Activated CD4-positive, CD25-positive, alpha-beta regulatory T cell treated with anti-CD3 and anti-CD28 coated beads, Interleukin-2, amount 50 U/mL, for 24 hours (primary cell): ENCODE measurements around the gene ABCD1.
"Not testable (repeated sequence)": the region's sequence is repeated elsewhere in the genome, so short reads cannot be mapped to it uniquely, and the experiment has no call there.

Experiments used
- ATAC-seq, 2 donors: fragments of 150-1000 bp; cut with Tn5 transposase; one replicate each; pipeline ENCODE4 v1.10.0; 2021; ENCODE audit warnings: mild to moderate bottlenecking in 1 of 2, moderate library complexity in 1 of 2

ABCD1 gene

DNA sequence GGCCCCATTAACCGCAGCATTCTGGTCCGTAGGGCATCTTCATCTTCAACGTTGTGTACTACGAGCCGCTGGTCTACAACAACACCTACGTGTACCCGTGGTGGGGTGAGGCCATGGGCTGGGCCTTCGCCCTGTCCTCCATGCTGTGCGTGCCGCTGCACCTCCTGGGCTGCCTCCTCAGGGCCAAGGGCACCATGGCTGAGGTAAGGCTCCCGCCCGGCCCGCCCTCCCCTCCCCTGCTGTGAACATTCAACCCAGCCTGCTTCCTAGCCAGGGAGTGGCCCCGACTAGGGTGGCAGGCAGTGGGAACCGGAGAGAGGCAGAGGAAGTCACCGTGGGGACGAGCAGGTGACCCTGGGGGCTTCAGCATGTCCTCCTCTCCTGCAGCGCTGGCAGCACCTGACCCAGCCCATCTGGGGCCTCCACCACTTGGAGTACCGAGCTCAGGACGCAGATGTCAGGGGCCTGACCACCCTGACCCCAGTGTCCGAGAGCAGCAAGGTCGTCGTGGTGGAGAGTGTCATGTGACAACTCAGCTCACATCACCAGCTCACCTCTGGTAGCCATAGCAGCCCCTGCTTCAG lies 29.9 kb upstream of the ABCD1 start:
- no peak for ATAC-seq

- no peak for ATAC-seq
These were observed 28.6 kb upstream of the ABCD1 start for GRCh38 chrX:153696100-153696499.

DNA sequence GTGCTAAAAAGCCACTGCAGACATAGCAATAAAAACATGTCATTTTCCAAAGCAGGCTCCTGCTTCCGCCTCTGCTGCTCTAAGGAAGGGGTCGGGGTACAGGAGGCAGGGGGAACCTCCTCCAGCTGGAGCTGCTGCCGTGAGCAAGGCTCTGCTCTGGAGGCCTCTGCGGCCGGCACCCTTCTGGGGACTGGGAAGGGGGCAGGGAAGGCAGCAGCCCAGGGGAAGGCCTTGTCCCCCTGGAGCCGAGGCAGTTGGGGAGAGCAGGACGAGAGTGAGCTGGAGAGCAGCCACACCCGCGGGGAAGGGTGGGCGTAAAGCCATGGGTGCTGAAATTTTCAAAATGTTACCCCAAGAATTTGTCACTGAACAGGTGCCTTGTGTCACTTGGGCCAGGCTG lies 28.1 kb upstream of the ABCD1 start:
- not testable (repeated sequence) for ATAC-seq

DNA sequence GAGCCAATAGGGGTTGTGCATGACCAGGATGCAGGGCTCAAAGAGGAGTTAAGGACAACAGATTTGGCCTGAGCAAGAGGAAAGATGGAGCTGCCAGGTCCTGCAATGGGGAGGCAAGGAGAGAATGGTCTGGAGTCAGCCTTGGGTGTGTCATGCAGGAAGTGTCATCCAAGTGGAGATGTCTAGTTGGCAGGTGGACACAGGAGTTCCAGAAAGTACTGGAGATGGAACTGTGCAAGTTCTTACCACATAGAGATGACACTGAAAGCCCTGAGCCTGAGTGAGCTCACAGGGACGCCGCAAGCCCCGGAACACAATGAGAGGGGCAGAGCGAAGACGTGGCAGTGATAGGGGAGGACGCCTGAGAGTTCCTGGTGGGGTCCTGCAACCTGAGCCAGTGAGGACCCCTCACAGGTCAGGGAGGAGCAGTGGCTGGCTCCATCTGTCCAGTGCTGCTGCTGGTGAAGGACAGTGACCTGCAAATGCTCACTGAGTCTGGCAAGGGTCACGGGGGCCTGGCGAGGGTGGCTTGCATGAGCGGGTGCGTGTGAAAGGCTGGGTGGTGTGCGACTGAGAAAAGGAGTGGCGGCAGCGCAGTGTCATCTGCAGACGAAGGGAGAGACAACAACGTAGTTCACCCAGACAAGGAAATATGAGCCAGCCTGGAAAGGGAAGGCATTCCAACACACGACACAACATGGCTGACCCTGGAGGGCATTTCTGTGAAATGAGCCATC lies 27.5 kb upstream of the ABCD1 start:
- not testable (repeated sequence) for ATAC-seq

DNA sequence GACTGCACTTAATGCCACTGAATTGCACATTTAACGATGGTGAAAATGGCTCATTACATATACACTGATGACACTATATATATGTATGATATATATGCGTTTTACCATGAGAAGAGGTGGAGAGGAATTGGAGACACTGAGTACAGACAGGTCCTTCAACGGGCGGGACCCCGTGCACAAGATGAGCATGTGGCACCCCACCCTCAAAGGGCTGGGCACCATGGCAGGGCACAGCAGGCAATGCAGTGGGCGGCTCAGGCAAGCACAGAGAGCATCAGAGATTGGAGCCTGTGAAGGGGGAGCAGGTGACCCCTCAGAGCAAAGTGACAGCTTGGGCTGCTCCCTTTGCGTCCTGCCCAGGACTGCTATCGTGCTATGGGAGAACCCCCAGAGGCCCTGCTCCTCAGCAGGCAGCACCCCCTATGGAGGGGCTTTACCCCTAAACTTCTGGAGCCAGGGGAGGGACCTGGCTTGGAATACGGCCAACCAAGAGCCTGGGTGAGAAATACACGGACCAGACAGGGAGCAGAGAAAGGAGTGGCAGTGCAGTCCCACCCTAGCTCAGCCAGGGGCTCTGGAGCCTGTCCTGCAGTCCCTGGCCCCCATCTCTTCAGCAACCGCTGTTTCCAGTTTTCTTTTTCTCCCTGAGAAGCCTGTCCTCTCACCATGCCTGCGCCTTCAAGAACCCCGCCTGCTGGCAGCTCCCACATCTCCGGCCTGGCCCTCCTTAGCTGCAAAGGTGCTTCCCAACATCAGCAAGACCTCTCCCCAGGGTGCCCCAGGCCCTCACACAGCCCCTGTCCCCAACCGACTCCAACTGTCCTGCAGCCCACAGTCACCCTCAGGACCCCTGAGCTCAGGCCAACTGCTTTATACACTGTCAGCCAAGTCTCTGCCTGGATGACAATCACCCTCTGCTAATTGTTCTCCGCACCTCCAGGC lies 26.5 kb upstream of the ABCD1 start:
- ATAC-seq, result no peak

DNA sequence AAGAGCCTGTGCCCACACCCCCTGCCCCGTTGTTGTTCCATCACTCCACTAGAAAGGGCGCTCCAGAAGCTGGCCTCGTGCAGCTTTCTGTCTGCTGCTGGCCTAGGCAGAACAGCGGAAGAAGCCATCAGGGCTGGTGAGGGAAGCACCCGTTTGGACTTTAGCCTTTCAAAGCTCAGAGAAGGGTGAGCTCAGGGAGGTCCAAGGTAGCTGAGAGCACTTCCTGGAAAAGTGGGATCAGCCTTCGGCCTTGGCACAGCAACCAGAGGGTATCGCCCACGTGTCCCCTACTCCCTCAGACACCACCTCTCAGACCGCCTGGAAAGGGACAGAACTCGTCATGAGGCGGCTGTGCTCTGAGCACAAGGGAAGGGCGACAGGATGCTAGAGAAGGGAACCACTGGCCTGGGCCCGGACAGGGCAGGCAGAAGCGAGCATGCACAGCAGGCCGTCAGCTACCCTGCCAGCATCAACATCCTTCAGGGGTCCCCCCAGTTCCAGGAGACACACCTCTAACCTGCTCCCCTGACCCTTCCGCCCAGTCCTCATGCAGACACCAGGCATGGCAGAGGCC lies 25.4 kb upstream of the ABCD1 start:
- ATAC-seq, result not testable (repeated sequence)

DNA sequence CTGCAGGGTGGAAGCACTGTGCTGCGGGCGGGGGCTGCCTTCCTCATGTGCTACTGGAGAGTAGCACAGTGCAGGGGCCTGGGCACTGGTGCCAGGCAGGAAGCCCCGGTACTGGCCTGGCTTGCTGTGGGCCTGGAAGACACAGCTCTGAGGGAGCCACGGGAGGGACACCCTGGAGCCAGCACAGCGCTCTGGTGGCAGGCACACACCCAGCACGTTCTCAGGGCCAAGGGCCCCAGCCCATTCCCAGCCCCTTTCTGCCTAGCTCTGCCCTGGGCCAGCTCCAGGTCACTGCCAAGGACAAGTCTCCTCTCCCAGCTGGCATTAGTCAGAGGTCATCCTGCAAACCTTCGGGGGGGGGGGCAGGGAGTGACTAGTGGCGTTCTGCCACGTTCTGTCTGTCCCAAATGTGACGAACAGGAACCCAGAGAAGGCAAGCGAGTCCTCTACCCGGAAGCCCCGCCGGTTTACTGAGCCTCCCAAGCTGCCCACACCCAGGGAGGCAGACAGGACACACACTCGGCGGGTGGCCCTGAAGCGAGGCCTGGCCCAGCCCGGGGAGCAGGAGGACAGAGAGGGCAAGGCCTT lies 24.8 kb upstream of the ABCD1 start:
- ATAC-seq, result not testable (repeated sequence)

- no peak for ATAC-seq
These were observed 24.2 kb upstream of the ABCD1 start for GRCh38 chrX:153700376-153700945.

DNA sequence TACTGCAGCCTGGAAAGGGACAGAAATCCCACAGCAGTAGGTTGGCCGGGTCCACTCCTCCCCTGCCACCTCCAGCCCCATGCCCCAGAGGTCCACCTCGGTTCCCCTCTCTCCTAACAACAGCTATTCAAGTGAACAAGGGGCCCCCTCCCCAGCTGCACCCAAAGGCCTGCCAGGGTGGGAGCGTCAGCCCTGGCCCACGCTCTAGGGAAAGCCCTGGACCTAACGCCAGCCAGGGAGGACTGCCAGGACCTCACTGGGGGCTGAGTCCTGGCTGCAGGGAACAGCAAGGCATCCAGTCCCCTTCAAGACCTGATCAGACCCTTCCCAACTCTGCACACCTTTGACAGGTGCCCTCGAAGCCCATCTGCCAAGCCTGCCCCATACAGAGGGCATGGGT lies 23.7 kb upstream of the ABCD1 start:
- ATAC-seq, result no peak

GRCh38 chrX:153701706-153702105 lies 22.9 kb upstream of the ABCD1 start:
- no peak for ATAC-seq

- no peak for ATAC-seq
These were observed 22.2 kb upstream of the ABCD1 start for GRCh38 chrX:153702336-153703035.

DNA sequence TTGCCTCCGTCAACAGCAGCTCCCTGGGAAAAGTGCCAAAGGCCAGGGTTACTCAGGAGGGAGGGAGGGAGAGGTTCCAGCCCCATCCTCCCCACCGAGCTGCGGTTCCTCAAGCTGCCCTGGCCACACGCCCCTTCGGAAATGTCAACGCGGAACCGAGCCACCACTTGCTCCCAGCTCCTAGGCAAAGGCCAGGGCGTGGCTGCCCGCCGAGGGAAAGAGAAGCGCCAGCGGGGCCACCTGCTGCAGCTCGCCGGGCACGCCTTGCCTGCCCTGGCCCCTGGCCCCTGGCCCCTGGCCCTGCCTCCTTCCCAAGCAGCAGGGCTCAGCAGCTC lies 21.7 kb upstream of the ABCD1 start:
- no peak for ATAC-seq

DNA sequence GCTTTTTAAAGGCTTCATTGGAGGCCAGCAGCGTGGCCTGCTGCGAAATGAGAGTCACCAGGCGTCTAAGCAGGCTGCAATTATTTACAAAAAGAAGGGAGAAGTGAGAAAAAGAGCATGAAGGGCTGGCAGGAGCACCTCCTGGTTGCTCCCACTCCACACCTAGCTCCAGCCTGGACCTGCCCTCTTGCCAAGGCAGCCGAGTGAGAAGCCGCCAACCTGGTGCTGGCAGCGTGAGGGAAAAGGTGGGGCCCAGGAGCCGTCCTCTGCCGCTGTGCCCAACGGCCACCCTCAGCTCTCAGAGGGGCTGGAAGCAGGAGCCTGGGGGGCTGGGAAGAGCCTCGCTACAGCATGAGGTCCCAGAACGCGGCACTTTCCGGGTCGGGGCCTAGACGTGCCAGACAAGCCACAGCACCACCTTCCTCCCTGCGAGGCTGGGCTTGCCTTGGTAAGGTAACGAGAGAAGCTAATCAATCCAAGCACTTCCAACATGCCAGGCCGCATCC lies 20.6 kb upstream of the ABCD1 start:
- no peak for ATAC-seq

GRCh38 chrX:153704631-153705402 lies 19.8 kb upstream of the ABCD1 start:
- ATAC-seq, result not testable (repeated sequence)

DNA sequence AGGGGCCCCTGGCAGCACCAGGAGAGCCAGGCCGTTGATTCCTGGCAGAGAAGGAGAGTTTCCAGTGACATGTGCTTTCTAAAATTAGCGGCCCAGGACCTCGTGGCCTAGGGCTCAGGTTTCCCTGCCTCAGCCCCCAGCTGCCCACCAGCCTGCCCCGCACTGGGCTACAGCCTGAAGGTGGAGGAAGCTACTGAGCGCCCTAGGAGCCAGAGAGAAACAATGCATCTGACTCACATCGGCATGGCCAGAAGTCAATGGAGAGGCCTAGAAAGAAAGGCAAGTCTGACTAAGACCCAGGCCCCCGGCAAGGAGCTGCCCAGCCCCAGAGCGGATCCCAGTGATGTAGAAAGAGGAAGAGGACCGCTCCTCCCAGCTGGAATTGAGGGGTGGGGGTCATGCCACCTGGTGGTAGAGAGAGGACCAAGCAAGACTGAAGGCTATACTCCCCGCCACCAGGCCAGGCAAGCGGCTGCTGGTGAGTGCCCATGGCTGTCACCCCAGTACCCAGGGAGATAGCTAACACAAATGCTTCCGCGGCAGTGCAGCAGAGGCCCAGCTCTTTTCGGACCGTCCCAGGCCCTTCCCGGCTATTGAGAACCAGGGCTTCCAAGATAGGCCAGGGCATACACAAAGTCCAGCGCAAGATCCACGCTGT lies 19.1 kb upstream of the ABCD1 start:
- not testable (repeated sequence) for ATAC-seq

- no peak for ATAC-seq
These were observed 17.9 kb upstream of the ABCD1 start for GRCh38 chrX:153706799-153707198.

- no peak for ATAC-seq
These were observed 17.2 kb upstream of the ABCD1 start for GRCh38 chrX:153707406-153707805.

DNA sequence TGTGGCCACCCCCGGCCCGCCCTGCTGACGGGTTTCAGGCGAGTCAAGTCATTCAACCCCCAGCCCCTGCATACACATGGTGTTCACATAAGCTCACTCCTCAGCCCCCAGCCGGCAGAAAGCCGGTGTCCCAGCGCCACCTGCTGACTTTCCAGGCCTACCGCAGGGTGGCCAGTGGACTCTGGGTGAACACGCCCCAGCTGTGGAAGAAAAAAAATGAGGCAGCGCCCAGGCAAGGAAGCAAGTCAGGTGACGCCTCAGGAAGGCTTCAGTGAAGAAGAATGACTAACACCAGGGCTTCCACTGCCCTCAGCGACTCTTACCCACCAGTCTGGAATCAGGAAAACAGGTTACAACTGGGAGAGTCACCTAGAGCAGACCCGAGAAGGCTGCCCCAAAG lies 16.2 kb upstream of the ABCD1 start:
- ATAC-seq, result peak; percentile 17 to 63

GRCh38 chrX:153709726-153710674 lies 14.7 kb upstream of the ABCD1 start:
- no peak for ATAC-seq
